ENCODE data around the gene REPS2.

DNA sequence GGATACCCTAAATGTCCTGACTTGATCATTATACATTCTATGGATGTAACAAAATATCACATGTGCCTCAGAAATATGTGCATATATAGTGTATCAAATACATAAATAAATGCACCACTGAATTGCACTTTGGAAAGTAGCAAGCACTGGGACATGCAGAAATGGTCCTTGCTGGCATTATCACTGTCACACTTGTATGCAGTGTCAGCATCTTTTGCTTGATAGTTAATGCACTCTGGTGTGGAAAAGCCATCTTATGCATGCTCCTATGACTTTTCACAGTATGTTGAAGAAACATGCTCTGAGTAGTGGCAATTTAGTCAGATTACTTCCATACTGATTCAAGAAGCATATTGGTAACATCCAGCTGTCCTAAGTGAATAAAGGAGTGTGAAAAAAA is 27.5 kb upstream of the REPS2 start:
- no peak for TF ChIP-seq L3MBTL2 (conservative IDR thresholded peaks at IDR 0.05)
- no peak for TF ChIP-seq TARDBP (IDR thresholded peaks at IDR 0.05)
- TF ChIP-seq, protein P1, sequence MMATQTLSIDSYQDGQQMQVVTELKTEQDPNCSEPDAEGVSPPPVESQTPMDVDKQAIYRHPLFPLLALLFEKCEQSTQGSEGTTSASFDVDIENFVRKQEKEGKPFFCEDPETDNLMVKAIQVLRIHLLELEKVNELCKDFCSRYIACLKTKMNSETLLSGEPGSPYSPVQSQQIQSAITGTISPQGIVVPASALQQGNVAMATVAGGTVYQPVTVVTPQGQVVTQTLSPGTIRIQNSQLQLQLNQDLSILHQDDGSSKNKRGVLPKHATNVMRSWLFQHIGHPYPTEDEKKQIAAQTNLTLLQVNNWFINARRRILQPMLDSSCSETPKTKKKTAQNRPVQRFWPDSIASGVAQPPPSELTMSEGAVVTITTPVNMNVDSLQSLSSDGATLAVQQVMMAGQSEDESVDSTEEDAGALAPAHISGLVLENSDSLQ (IDR thresholded peaks at IDR 0.05): no peak
